ENCODE data around the gene TIPIN.
"Not testable (repeated sequence)": the region's sequence is repeated elsewhere in the genome, so short reads cannot be mapped to it uniquely, and the experiment has no call there.

The TIPIN gene, protein sequence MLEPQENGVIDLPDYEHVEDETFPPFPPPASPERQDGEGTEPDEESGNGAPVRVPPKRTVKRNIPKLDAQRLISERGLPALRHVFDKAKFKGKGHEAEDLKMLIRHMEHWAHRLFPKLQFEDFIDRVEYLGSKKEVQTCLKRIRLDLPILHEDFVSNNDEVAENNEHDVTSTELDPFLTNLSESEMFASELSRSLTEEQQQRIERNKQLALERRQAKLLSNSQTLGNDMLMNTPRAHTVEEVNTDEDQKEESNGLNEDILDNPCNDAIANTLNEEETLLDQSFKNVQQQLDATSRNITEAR

DNA sequence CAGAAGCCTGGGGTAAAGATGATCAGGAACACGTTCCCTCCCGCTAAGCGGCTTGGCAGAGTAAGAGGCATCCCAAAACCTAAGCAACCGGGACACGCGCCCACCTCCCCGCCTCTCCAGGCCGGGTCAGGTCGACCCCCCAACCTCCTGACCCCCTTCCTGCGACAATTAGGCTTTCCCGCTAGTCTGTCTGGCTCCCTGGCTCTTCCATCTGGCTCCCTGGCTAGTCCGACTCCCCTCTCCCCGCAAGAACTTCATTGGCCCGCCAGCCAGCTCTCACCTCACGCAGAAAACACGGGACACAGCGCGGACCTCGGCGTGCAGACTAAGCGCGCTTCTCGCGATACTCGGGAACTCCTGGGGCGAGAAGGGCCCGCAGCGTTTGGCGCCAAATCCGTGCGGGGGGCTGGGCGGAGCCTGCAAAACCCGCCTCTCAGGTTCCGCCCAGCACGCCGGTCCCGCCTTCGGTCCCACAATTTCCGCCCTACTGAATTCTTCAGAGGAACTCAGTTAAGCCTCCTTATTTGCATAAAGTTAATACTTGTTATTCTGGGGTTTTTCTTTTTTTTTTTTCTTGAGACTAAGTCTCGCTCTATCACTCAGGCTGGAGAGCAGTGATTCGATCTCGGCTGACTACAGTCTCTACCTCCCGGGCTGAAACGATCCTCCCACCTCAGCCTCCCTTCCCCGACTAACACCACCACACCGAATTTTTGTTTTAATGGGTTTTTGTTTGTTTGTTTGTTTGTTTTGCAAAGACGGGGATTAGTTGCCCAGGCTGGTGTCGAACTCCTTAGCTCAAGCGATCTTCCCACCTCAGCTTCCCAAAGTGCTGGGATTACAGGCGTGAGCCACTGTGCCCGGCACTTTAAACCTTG is at the start of gene TIPIN:
Gene TIPIN (minus strand): TSS at position 327 of the 878 bp plus-strand sequence. CDS start 3,738 bp downstream, outside the sequence.
- peak; percentile 96 for DNase-seq (ENCODE audit: low read depth)

DNA sequence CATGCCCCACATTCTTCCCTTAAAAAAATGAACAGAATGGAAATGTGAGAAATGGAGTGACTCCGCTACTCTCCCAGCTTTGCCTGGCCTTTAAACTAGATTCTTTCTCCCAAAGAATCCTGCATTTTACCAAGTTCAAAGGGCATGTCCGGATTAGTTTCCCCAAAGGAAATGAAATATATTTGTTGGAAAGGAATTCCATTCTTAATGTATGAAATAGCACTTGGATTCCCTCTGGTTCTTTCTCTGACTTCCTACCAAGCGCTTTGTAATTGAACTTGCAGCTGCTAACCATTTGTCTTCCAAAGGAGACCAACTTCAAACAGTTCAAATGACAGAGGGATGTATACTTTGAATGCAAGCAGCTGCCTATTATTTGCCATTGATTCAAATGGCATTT is 49.1 kb upstream of the TIPIN start:
- DNase-seq (ENCODE audit: low read depth), result no peak

DNA sequence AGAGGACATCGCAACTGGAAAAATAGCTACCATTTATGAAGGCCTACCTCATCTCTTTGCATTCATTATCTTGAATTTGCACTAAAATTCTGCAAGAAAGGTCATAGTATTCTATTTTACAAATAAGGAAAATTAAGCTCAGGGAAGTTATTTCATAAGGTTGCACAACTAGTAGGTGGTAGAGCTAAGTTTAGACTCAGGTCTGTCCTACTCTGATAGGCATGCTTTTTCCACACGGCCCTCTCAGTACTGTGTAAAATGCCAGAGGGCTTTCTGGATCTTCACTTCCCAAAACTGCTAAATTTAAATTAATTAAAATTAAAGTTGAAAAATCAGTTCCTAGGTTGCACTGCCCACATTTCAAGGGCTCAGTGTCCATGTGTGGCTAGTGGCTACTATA is 48.5 kb upstream of the TIPIN start:
- DNase-seq (ENCODE audit: low read depth), result no peak

DNA sequence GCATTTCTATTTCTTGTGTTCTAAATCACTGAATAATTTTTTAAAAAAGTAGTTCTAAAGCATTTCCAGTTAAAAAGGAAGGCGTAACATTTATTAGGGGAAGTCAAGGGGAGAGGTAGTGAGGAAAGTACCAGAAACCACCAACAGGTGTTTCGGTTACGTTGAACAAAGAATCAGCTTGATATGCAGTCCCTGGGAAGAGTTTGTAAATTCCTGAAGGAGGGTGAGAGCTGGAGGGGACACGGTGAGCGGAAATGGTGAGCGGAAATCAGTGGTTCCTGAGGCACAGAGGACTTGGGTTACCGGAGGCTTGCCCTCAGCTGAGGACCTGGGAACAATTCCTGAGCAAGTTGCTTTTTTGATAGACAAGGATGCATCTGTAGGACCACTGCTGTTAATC is 48.0 kb upstream of the TIPIN start:
- no peak for DNase-seq (ENCODE audit: low read depth)

- DNase-seq (ENCODE audit: low read depth), result no peak
Measured at GRCh38 chr15:66404122-66404521, 47.6 kb upstream of the TIPIN start.

DNA sequence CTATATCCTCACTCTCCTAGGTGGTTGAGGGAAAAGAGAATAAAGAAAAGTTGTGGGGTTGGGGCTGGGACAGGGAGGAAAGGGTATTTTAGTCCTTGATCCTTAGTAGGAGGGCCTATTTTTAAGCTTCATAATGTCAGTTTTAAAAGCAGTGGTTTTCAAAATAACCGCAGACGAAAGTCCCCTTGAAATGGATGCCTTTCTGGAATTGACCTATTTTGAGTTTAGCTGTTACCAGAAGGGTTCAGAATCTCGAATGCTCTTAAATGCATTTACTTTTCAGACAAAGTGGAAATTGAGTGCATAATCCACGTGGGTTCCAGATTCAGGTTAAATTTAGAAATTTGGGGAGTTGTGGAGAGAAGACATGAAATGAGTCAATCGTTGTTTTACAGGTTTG is 46.8 kb upstream of the TIPIN start:
- no peak for DNase-seq (ENCODE audit: low read depth)

DNA sequence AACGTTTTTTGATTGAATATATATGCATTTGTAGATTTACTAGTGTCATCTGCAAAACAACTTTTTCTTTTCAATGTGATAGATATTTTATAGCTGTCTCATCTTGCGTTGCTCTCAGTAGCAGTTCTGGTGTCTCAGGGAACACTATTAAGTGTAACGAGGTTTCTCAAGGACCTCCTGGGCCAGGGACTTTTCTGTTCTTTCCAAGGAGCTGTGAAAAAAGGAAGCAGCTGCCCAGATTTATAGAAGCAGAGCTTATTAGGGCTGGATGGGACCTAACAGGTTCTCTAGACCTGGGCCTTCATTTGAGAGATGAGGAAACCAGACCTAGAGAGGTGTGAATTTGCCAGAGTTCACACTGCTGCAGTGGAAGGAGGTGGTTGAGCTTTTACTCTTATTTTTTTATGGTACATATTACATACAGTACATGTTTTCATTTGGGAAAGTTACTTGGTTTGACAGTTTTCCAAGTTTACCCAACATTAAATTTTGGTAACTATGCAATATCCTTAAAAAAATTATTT is 46.3 kb upstream of the TIPIN start:
- DNase-seq (ENCODE audit: low read depth), result no peak

DNA sequence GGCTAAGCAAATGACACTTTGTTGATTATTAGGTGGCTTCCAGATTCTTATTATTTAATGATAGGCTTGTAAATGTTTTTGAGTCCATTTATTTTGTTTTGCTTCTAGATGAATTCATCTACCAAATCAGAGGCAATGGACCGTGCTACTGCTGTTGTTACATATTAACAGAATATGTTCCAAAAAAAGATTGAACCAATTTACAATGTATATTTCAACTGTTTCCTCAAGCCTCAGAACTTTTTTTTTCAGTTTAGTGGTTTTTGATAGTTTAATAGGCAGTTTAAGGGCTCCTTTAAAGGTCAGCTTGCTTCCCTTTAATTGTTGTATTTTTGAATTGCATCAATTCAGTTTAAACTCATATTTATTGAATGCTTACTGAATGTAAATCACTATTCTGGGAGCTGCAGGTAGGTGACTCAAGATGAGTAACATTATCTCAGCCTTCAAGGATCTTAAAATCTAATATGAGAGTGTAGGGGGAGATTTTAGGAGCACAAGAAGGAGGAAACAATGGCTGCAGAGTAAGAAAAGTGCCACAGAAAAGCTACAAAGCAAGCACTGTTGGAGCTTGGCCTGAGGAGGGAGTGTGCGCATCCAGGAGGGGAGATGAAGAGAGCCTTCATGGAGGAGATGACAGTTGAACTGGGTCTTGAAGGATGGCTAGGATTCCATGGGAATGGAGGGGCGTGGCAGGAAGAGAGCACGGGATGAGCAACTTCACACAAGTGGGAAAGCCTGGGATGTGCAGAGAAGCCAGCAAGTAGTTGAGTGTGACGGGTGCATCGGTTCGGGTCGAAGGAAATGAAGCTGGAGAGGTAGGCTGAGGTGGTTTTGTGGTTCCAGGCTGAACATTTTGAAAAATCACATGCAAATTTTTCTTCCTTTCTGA is 44.9 kb upstream of the TIPIN start:
- DNase-seq (ENCODE audit: low read depth), result no peak

DNA sequence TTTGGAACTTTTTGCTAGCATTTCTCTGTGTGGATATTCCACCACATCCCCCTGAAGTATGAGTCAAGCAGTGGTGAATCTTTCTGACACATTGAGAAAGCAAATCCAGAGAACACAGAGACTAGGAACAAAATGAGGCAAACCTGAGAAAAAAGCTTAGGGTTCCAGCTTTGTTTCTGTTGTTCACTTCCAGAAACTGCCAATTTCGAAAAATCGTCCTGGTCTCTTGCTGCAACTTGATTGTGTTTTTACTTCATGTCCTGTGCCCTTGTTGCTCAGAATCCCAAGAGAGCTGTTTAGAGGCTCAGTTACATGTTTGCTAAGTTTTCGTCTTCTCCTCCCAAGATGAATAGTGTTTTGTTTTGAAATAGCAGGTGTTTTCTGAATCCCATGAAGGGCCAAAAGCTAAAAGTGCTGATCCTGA is 43.9 kb upstream of the TIPIN start:
- no peak for DNase-seq (ENCODE audit: low read depth)

GRCh38 chr15:66399276-66399675 is 42.8 kb upstream of the TIPIN start:
- no peak for DNase-seq (ENCODE audit: low read depth)

- no peak for DNase-seq (ENCODE audit: low read depth)
Measured at GRCh38 chr15:66394915-66395314, 38.4 kb upstream of the TIPIN start.

GRCh38 chr15:66394472-66394871 is 38.0 kb upstream of the TIPIN start:
- no peak for DNase-seq (ENCODE audit: low read depth)

GRCh38 chr15:66393037-66393436 is 36.6 kb upstream of the TIPIN start:
- not testable (repeated sequence) for DNase-seq (ENCODE audit: low read depth)

DNA sequence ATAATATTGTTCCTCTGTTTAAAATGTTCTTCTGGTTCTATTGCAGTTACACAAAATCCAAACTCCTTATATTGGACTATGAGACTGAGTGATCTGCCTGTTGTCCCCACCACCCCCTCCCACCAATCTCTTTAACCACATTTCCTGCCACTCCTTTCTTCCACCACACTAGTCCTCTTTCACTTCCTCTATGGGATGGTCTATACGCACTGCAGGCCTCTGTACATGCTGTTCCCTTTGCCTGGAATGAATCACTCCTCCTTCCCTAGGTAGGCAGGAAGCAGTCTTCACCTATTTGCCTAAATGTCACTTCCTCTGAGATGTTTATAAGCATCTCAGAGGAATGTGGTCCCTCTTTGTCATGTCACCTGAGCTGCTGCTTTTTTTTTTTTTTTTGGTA is 34.2 kb upstream of the TIPIN start:
- DNase-seq (ENCODE audit: low read depth), result no peak

GRCh38 chr15:66389859-66390381 is 33.4 kb upstream of the TIPIN start:
- no peak for DNase-seq (ENCODE audit: low read depth)

DNA sequence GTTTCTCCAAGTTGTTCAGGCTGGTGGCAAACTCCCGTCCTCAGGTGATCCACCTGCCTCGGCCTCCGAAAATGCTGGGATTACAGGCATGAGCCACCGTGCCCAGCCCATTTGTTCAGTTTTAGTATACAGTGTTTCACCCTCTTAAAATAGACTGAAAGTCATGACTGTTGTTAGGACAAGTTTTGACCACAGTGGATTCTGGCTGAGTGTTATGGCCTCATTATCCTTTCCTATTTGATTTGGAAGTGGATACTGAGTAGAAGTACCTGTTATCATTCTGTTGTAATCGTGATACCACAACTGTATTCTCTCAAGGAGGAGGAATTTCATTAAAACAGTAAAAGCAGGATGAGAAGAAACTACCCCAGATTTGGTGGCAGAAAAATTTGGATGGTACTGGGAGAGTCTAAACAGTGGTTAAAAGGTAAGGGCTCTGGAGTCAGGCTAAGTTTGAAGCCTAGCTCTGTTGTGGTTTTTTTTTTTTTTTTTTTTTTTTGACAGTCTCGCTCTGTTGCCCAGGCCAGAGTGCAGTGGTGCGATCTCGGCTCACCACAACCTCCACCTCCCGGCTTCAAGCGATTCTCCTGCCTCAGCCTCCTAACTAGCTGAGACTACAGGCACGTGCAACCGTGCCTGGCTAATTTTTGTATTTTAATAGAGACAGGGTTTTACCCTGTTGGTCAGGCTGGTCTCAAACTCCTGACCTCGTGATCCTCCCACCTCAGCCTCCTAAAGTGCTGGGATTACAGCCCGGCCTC is 32.8 kb upstream of the TIPIN start:
- DNase-seq (ENCODE audit: low read depth), result no peak

GRCh38 chr15:66388576-66388975 is 32.1 kb upstream of the TIPIN start:
- DNase-seq (ENCODE audit: low read depth), result no peak

- DNase-seq (ENCODE audit: low read depth), result no peak
Measured at GRCh38 chr15:66388043-66388363, 31.5 kb upstream of the TIPIN start.

- DNase-seq (ENCODE audit: low read depth), result peak; percentile 75
Measured at GRCh38 chr15:66387163-66388042, 30.9 kb upstream of the TIPIN start.

All from activated T-cell treated with anti-CD3 and anti-CD28 coated beads for 24 hours (primary cell).